T-helper 1 cell (primary cell): ENCODE data around the gene SUSD1.

Experiments
- DNase-seq, 5 donors: peaks; one replicate each; pipeline ENCODE4 v3.0.0-alpha.2; 2012 to 2020

SUSD1 gene

DNA sequence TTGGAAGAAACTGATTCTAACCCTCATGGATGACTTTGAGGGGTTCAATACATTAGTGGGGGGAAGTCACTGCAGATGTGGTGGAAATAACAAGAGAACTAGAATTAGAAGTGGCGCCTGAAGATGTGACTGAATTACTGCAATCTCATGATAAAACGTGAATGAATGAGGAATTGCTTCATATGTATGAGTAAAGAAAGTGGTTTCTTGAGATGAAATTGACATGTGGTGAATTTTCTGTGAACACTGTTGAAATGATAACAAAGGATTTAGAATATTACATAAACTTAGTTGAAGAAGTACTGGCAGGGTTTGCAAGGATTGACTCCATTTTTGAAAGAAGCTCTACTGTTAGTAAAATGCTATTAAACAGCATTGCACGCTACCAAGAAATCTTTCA lies 165.4 kb downstream of the SUSD1 start:
- DNase-seq, result no peak

DNA sequence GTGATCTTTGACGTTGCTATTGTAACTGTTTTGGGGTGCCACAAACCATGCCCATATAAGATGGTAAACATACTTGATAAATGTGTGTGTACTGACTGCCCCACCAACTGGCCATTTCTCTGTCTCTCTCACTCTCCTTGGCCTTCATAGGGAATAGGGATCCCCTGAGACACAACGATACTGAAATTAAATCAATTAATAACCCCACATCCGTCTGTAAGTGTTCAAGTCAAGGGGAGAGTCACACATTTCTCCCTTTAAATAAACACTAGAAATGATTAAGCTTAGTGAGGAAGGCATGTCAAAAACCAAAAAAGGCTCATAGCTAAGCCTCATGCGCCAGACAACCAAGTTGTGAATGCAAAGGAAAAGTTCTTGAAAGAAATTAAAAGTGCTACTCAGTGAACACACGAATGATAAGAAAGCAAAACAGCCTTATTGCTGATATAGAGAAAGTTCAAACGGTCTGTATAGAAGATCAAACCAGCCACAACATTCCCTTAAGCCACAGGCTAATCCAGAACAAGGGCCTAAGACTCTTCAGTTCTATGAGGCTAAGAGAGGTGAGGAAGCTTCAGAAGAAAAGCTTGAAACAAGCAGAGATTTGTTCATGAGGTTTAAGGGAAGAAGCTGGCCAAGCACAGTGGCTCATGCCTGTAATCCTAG lies 167.4 kb downstream of the SUSD1 start:
- DNase-seq, result no peak

DNA sequence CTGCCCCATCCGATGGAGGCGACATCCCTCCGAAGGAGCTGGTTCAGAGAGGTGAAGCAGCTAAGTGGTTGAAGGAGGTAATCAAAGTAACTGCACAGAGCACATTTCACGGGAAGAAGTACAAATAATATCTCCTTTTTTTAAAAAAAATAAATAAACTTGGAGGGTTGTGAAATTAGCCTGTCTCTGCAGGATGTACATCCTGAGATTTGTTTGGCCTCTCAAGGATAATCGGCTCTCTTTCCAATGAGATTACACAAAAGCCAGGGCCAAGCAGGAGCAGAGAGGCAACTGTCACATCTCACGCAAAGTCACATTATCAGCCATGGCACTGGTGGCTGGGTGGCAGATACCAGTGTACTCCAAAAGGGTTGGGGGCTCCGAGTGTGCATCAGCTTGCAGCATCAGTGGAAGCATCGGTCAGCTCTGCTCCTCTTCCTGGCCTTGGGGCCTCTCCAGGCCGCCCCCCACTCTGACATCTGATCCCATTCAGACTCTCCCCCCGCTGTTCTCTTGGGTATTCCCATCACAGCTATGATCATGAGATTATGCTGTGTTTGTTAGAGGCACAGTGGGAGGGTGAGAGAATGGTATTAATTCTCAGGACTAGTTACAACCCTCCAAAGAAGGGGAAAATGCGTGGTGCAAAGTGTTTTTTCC lies 168.6 kb downstream of the SUSD1 start:
- DNase-seq, result no peak

DNA sequence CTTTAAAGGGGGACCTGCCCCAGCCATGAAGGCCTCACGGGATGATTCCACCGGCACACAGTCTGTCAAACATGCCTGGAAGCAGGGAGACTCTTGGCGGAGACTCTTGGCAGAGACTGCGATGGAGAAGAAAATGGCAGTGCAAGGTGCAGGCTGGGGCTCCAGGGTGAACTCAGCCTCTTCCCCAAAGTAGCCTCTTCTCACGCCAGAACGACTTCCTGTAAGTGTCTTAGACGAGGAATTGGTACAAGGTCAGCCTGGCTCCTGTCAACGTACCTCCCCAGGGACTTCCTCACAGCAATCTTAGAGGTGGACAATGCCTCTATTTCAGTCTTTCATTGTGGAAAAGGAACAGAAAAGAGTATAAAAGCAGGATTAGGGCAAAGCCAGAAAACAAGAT lies 169.2 kb downstream of the SUSD1 start:
- DNase-seq, result no peak

DNA sequence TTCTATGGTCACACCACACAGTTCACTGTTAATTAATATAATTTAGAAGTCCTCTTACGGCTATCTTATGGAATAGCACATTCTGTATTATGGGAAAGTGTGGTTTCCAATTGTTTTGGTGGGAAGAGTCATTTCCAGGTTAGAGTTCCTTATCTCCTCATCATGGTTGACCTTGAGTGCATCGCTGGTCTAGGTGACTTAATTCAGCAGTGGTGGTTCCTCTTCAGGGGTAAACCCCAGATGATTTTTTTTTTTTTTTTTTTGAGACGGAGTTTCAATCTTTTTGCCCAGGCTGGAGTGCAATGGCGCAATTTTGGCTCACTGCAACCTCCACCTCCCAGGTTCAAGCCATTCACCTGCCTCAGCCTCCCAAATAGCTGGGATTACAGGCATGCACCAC lies 171.6 kb downstream of the SUSD1 start:
- no peak for DNase-seq

DNA sequence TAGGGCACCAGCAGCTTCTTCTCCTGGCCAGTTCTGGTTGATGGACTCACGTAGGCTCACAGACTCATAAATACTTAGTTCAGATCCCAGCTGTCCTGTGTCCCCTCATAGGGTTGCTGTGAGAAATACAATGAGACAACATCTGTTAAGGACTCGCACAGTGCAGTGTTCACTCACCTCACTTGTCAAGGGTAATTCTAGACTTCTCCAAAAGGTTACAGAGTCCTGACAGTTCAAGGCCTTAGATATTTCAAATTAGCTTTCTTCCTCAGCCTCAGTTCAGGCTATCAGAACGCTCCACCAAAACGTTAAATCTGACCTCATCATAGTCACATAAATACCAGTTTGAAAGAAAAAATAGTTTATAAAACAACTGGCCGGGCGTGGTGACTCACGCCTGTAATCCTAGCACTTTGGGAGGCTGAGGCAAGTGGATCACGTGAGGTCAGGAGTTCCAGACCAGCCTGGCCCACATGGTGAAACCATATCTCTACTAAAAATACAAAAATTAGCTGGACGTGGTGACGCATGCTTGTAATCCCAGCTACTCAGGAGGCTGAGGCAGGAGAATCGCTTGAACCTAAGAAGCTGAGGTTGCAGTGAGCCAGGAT lies 172.1 kb downstream of the SUSD1 start:
- DNase-seq, result no peak

DNA sequence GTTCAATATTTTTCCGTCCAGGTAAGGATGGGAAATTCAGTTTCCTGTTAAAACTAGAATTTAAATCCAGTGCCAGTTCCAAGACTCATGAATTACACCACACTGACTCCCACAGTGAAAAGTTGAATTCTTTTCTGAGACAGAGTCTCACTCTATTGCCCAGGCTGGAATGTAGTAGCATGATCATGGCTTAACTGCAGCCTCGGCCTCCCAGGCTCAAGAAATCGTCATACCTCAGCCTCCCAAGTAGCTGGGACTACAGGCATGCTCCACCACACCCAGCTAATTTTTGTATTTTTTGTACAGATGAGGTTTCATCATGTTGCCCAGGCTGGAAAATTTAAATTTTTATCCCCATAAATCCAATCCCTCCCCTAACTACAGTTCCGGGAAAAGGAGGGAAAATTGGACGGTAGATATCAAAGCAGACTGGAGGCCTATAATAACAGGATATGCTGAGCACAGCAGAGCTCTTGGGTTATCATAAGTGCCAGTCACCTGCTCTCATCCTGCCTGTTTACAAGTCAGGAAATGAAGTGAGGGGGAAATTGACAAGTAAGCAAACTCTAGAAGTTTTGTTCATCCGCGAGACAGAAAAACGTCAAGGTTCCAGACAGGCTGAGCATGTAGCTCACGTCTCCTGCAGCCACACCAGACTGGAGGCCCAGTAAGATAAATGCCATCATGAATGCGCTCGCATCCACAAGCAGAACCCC lies 172.8 kb downstream of the SUSD1 start:
- peak in 3 of 5 donors; percentile 2 to 55 (median 6) for DNase-seq

DNA sequence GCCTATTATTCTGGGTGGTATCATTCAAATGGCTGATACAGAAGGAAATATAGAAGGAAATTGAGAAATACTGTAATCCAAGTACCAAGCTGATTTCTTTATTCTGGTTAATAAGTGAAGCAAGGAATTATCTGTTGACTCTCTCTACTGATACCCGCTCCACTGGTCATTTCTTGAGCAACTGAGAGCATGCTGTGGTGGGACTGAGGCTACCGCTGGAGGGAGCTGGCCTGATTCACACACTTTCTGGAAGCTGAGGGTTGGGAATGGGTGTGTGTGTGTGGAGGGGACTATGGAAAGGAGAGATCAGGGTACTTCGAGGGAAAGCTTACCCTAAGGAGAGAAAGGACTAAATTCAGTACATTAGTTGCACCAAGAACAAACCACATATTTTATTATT lies 174.4 kb downstream of the SUSD1 start:
- no peak for DNase-seq

DNA sequence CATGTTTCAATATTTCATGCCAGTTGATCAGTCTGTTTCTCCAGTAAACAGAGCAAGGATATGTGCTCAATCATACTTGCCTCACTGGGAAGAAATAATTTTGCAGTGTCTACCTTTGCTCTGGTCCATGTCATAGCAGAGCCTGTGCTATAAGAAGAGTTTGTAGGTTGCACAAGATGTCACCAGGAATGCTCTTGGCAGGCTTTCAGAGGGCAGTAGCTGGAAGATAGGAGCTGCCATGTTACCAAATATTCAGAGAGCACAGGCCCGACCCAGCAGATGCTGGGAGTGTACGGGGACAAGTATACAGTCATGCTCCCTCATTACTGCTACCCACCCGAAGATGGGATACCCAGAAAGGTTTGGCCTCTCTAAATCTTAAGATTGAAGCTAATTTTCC lies 175.8 kb downstream of the SUSD1 start:
- no peak for DNase-seq

DNA sequence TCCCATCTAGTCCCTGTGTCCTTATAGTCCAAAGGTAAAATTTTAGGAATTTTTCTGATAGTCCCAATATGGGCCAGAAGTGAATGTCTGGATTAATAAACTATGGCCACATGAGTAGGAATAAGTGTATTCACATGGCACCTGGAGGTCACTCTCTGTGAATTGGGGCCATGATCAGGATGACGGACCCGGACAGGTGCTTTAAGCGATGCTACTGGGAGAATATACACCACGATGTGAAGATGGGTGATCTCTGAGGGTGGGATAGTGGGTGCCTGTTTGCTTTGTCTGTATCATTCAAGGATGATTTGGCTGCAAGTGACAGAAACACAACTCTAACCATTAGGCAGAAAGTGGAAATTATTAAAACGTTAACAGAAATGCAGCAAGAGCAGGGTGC lies 177.3 kb downstream of the SUSD1 start:
- DNase-seq, result no peak

DNA sequence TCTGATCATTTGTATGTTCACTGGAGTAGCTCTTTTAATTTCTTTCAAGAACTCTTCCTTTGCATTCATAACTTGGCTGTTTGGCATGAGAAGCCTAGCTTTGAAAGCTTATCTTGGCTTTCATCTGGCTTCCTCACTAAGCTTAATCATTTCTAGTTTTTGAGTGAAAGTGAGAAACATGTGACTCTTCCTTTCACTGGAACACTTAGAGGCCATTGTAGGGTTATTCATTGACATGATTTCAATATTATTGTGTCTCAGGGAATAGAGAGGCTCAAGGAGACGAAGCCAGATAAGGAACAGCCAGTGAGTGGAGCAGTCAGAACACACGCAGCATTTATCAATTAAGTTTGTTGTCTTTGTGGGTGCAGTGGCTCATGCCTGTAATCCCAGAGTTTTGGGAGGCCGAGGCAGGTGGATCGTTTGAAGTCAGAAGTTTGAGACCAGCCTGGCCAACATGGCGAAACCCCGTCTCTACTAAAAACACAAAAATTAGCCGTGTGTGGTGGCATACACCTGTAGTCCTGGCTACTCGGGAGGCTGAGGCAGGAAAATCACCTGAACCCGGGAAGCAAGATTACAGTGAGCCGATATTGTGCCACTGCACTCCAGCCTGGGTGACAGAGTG lies 180.2 kb downstream of the SUSD1 start:
- DNase-seq, result peak in 1 of 5 donors; percentile 49

DNA sequence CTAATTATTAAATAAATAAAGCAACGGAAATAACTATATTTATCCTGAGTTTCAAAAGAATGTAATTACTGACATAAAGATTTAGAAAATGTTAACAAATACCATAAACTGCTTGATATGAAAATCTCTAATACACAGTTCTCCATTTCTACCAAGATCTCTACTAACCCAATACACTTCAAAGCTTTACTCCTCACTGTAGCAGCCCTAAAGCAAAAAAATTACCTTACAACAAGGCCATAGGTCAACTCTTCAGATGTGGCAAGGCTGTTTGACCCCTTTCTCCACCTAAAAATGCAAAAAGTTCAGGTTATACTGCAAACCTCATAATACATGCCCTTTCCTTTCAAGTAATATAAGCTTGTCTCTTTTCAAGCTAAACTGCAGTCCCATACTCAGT lies 181.8 kb downstream of the SUSD1 start:
- no peak for DNase-seq

DNA sequence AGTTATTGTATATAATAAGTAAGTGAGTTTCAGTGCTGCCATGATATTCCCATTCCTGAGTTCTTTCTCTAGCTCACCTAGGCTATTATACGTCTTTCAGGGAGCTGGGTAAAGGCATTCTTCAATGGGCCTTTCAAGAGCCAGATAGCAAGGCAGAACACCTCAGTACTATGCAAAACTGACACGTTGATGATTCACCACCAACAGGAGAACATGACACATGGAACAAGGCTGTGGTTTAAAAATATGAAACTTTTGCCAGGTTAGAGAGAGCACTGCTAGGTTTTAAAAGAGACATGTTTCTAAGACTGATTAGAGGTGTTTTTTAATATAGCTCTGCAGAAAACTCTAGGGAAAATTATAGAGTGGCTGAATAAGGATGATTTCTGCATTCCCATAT lies 182.6 kb downstream of the SUSD1 start:
- peak in 1 of 5 donors; percentile 39 for DNase-seq

DNA sequence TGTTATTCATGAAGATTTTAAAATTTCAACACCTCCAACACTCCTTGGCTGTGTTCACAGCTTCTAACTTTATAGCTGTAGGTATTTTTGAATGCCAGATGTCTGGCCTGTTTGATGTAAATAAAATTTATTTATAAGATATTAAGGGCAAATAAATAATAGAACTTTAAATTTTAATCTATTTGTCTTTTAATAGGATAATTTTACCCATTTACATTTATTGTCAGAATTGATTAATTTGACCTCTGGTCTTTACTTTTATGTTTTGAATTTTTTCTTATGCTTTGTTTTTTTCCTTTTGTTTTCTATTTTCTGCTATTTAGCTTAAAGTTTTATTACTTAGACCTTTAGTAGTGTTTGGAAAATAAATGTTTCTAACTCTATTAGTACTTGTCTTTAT lies 183.9 kb downstream of the SUSD1 start:
- no peak for DNase-seq
